ENCODE data around the gene EAF1. TPM values are rescaled to one million over a fixed set of nuclear protein-coding genes. Genes with fewer than 3 reads are reported as not detected.

EAF1 gene
- total RNA-seq, 1 donor from 2014 or later: 43.9 TPM

DNA sequence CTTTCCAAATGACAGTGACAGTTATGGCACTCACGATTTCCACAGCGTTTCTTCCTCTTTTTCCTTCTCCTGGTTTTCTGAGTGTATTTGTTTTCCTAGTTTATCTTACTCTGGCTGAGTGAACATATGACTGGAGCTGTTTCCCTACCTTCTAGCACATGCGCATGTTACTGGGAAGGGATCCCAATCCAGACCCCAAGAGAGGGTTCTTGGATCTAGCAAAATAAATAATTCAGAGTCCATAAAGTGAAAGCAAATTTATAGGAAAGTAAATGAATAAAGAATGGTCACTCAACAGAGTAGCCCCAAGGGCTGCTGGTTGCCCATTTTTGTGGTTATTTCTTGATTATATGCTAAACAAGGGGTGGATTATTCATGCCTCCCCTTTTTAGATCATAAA is 23.9 kb upstream of the EAF1 start:
- Mint-ChIP-seq H3K36me3 (ENCODE audit: unreplicated experiment) (no peaks in the 10 kb centered on the region), H3K27ac (ENCODE audit: unreplicated experiment) (no peak overlapping the region), H3K4me1 (ENCODE audit: low read depth, unreplicated experiment) (no peaks in the 10 kb centered on the region), H3K4me3 (ENCODE audit: unreplicated experiment) (no peak overlapping the region), H3K27me3 (ENCODE audit: unreplicated experiment) (no peaks in the 10 kb centered on the region), H3K9me3 (ENCODE audit: unreplicated experiment) (peaks cover 1% of the 10 kb centered on the region)
- TF ChIP-seq, protein P1, sequence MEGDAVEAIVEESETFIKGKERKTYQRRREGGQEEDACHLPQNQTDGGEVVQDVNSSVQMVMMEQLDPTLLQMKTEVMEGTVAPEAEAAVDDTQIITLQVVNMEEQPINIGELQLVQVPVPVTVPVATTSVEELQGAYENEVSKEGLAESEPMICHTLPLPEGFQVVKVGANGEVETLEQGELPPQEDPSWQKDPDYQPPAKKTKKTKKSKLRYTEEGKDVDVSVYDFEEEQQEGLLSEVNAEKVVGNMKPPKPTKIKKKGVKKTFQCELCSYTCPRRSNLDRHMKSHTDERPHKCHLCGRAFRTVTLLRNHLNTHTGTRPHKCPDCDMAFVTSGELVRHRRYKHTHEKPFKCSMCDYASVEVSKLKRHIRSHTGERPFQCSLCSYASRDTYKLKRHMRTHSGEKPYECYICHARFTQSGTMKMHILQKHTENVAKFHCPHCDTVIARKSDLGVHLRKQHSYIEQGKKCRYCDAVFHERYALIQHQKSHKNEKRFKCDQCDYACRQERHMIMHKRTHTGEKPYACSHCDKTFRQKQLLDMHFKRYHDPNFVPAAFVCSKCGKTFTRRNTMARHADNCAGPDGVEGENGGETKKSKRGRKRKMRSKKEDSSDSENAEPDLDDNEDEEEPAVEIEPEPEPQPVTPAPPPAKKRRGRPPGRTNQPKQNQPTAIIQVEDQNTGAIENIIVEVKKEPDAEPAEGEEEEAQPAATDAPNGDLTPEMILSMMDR (IDR thresholded peaks at IDR 0.05; ENCODE audit: partially characterized antibody, unreplicated experiment): no peak
- no peak for DNase-seq

DNA sequence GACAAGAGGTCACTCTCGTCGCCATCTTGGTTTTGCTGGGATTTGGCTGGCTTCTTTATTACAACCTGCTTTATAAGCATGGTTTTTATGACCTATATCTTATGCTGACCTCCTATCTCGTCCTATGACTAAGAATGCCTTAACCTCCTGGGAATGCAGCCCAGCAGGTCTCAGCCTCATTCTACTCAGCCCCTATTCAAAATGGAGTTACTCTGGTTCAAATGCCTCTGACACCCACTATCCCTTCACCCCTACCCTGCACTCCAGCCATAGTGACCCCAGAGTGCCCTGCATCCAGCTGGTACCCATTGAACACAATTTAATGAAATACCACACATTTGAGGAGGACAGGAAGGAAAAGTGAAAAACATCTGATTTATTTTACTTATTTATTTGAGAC is 23.4 kb upstream of the EAF1 start:
- Mint-ChIP-seq H3K9me3 (ENCODE audit: unreplicated experiment) (peaks cover 1% of the 10 kb centered on the region), H3K4me1 (ENCODE audit: low read depth, unreplicated experiment) (no peaks in the 10 kb centered on the region), H3K27me3 (ENCODE audit: unreplicated experiment) (no peaks in the 10 kb centered on the region), H3K4me3 (ENCODE audit: unreplicated experiment) (no peak overlapping the region), H3K36me3 (ENCODE audit: unreplicated experiment) (no peaks in the 10 kb centered on the region), H3K27ac (ENCODE audit: unreplicated experiment) (no peak overlapping the region)
- TF ChIP-seq, protein P1 (IDR thresholded peaks at IDR 0.05; ENCODE audit: partially characterized antibody, unreplicated experiment): no peak
- DNase-seq: no peak

- TF ChIP-seq, protein P1 (IDR thresholded peaks at IDR 0.05; ENCODE audit: partially characterized antibody, unreplicated experiment): no peak
- Mint-ChIP-seq H3K9me3 (ENCODE audit: unreplicated experiment) (peaks cover 1% of the 10 kb centered on the region), H3K4me3 (ENCODE audit: unreplicated experiment) (no peak overlapping the region), H3K27me3 (ENCODE audit: unreplicated experiment) (no peaks in the 10 kb centered on the region), H3K4me1 (ENCODE audit: low read depth, unreplicated experiment) (no peaks in the 10 kb centered on the region), H3K36me3 (ENCODE audit: unreplicated experiment) (no peaks in the 10 kb centered on the region), H3K27ac (ENCODE audit: unreplicated experiment) (no peak overlapping the region)
- no peak for DNase-seq
These were observed 22.6 kb upstream of the EAF1 start for GRCh38 chr3:15404767-15405166.

- Mint-ChIP-seq H3K36me3 (ENCODE audit: unreplicated experiment) (no peaks in the 10 kb centered on the region), H3K27me3 (ENCODE audit: unreplicated experiment) (no peaks in the 10 kb centered on the region), H3K4me3 (ENCODE audit: unreplicated experiment) (no peak overlapping the region), H3K27ac (ENCODE audit: unreplicated experiment) (no peak overlapping the region), H3K9me3 (ENCODE audit: unreplicated experiment) (peaks cover 1% of the 10 kb centered on the region), H3K4me1 (ENCODE audit: low read depth, unreplicated experiment) (no peaks in the 10 kb centered on the region)
- no peak for DNase-seq
- TF ChIP-seq, protein P1 (IDR thresholded peaks at IDR 0.05; ENCODE audit: partially characterized antibody, unreplicated experiment): peak; percentile 65
These were observed 21.8 kb upstream of the EAF1 start for GRCh38 chr3:15405448-15406050.

- Mint-ChIP-seq H3K4me1 (ENCODE audit: low read depth, unreplicated experiment) (no peaks in the 10 kb centered on the region), H3K27me3 (ENCODE audit: unreplicated experiment) (no peaks in the 10 kb centered on the region), H3K27ac (ENCODE audit: unreplicated experiment) (no peak overlapping the region), H3K9me3 (ENCODE audit: unreplicated experiment) (no peaks in the 10 kb centered on the region), H3K36me3 (ENCODE audit: unreplicated experiment) (no peaks in the 10 kb centered on the region), H3K4me3 (ENCODE audit: unreplicated experiment) (no peak overlapping the region)
- TF ChIP-seq, protein P1 (IDR thresholded peaks at IDR 0.05; ENCODE audit: partially characterized antibody, unreplicated experiment): no peak
- no peak for DNase-seq
These were observed 18.2 kb upstream of the EAF1 start for GRCh38 chr3:15409239-15409638.

Data from glutamatergic neuron (in vitro differentiated cells).